DMS153 (cell line): ENCODE results near the gene HOXD10.

Source experiments
- DNase-seq: peaks from one replicate; lab custom pipeline; 2025; lab: John Stamatoyannopoulos, UW

HOXD10 gene

GRCh38 chr2:176082824-176083751 is 33.5 kb upstream of the HOXD10 start:
- no peak for DNase-seq

- no peak for DNase-seq
Measured at GRCh38 chr2:176083796-176084261, 32.7 kb upstream of the HOXD10 start, which contains the start of gene EVX2. TSS of gene EVX2 (minus strand) at chr2:176083962. CDS start at chr2:176083776, 186 bp downstream.

- DNase-seq = no peak
Measured at GRCh38 chr2:176084611-176085119, 31.9 kb upstream of the HOXD10 start.

- no peak for DNase-seq
Measured at GRCh38 chr2:176085120-176085788, 31.3 kb upstream of the HOXD10 start.

GRCh38 chr2:176085861-176086771 is 30.5 kb upstream of the HOXD10 start:
- DNase-seq = no peak

GRCh38 chr2:176087330-176088047 is 29.1 kb upstream of the HOXD10 start:
- DNase-seq = no peak

GRCh38 chr2:176088048-176088936 is 28.3 kb upstream of the HOXD10 start:
- no peak for DNase-seq

GRCh38 chr2:176088937-176089842 is 27.4 kb upstream of the HOXD10 start:
- no peak for DNase-seq

GRCh38 chr2:176089843-176090395 is 26.7 kb upstream of the HOXD10 start:
- DNase-seq = no peak

GRCh38 chr2:176090862-176091261 is 25.7 kb upstream of the HOXD10 start:
- DNase-seq = no peak

- DNase-seq = no peak
Measured at GRCh38 chr2:176091329-176092258, 25.0 kb upstream of the HOXD10 start.

- peak; percentile 76 for DNase-seq
Measured at GRCh38 chr2:176092270-176093144, 24.1 kb upstream of the HOXD10 start, which contains the start of gene HOXD13. TSS of gene HOXD13 (plus strand) at chr2:176092721. CDS start at chr2:176092891, 170 bp downstream.

- no peak for DNase-seq
Measured at GRCh38 chr2:176093145-176093897, 23.3 kb upstream of the HOXD10 start.

GRCh38 chr2:176093898-176094249 is 22.7 kb upstream of the HOXD10 start:
- no peak for DNase-seq

GRCh38 chr2:176094349-176094748 is 22.2 kb upstream of the HOXD10 start:
- no peak for DNase-seq

- no peak for DNase-seq
Measured at GRCh38 chr2:176095421-176095820, 21.2 kb upstream of the HOXD10 start.
